PC-9 (cell line): ENCODE data around the gene DIRAS1. TPM values are rescaled to one million over a fixed set of nuclear protein-coding genes. Genes with fewer than 3 reads are reported as not detected.

Source experiments
- BruUV-seq: library from RNA; stranded (reverse); fragments of 400-500 nt; replicated peaks from 2 replicates; lab custom pipeline; 2021; lab: Mats Ljungman, UMichigan
- CTCF ChIA-PET: fragments of 300-600 bp; sonication (Branson Sonifier 250); formaldehyde crosslinking; loops from one replicate; lab custom pipeline; 2022; ENCODE audit warnings: antibody characterized with exemption; lab: Charles Lee
- POLR2A ChIA-PET: fragments of 300-600 bp; sonication (Branson Sonifier 250); formaldehyde crosslinking; loops from one replicate; lab custom pipeline; 2022; ENCODE audit warnings: antibody characterized with exemption; ENCODE audit not compliant: unreplicated experiment; lab: Charles Lee
- DNase-seq, 2 experiments: peaks; one replicate each; pipeline versions ENCODE4 v3.0.0 to v3.0.0-alpha.2; 2015 to 2022; ENCODE audit warnings: mixed read lengths in 1 of 2
- H2AFZ ChIP-seq: fragments of 200-600 bp; sonication (generic); 2 replicates; pipeline ENCODE4 v1.8.1; 2017; ENCODE audit warnings: antibody characterized with exemption
- H3F3A ChIP-seq: fragments of 200-600 bp; sonication (generic); 2 replicates; pipeline ENCODE4 v1.8.1; 2017; ENCODE audit warnings: antibody characterized with exemption, mild to moderate bottlenecking, low read depth; ENCODE audit not compliant: insufficient read depth
- H3K27ac ChIP-seq: fragments of 200-600 bp; sonication (generic); 2 replicates; pipeline ENCODE4 v1.6.1; 2016; ENCODE audit warnings: mixed run types
- H3K27me3 ChIP-seq: fragments of 200-600 bp; sonication (generic); 2 replicates; pipeline ENCODE4 v1.6.1; 2016; ENCODE audit warnings: low read depth, mixed run types; ENCODE audit not compliant: insufficient read depth
- H3K36me3 ChIP-seq: fragments of 200-600 bp; sonication (generic); 2 replicates; pipeline ENCODE4 v1.6.1; 2016; ENCODE audit warnings: low read depth, mixed run types
- H3K4me1 ChIP-seq: fragments of 200-600 bp; sonication (generic); replicated peaks from 2 replicates; pipeline ENCODE4 v1.6.1; 2016; ENCODE audit warnings: mixed run types; ENCODE audit not compliant: insufficient read depth
- H3K4me2 ChIP-seq: fragments of 200-600 bp; sonication (generic); 2 replicates; pipeline ENCODE4 v1.6.1; 2017; ENCODE audit warnings: mixed run types
- H3K4me3 ChIP-seq: fragments of 200-600 bp; sonication (generic); 2 replicates; pipeline ENCODE4 v1.6.1; 2016; ENCODE audit warnings: mixed run types
- H3K79me2 ChIP-seq: fragments of 200-600 bp; sonication (generic); 2 replicates; pipeline ENCODE4 v1.6.1; 2017; ENCODE audit warnings: low read depth, mixed run types
- H3K9me2 ChIP-seq: fragments of 200-600 bp; sonication (generic); 2 replicates; pipeline ENCODE4 v1.8.1; 2017; ENCODE audit warnings: mild to moderate bottlenecking; ENCODE audit not compliant: insufficient read depth
- H3K9me3 ChIP-seq: fragments of 200-600 bp; sonication (generic); 2 replicates; pipeline ENCODE4 v1.8.1; 2016; ENCODE audit warnings: low read depth; ENCODE audit not compliant: insufficient read depth
- H4K20me1 ChIP-seq: fragments of 200-600 bp; sonication (generic); 2 replicates; pipeline ENCODE4 v1.8.1; 2017; ENCODE audit not compliant: insufficient read depth
- EZH2 ChIP-seq: fragments of 200-600 bp; sonication (generic); IDR thresholded peaks from 2 replicates; pipeline ENCODE4 v1.8.0; 2017; ENCODE audit warnings: antibody characterized with exemption, low read depth
- intact Hi-C: fragments of 100-400 bp; cut with micrococcal nuclease; formaldehyde crosslinking; loops from one replicate; pipeline ENCODE4 v1.10.0; 2022; ENCODE audit not compliant: unreplicated experiment
- total RNA-seq: library from RNA; stranded (reverse); gene quantifications from 2 replicates; pipeline ENCODE4 v1.2.3, GENCODE V29; 2021
- TF ChIP-seq, protein P1 (sequence below): fragments of 200-600 bp; sonication (generic); conservative IDR thresholded peaks from 2 replicates; pipeline ENCODE4 v1.6.1; 2017; ENCODE audit warnings: mixed run types, antibody characterized with exemption, mild to moderate bottlenecking, moderate library complexity

The DIRAS1 gene
- total RNA-seq, 1 experiment from 2014 or later, result 0.57 TPM

DNA sequence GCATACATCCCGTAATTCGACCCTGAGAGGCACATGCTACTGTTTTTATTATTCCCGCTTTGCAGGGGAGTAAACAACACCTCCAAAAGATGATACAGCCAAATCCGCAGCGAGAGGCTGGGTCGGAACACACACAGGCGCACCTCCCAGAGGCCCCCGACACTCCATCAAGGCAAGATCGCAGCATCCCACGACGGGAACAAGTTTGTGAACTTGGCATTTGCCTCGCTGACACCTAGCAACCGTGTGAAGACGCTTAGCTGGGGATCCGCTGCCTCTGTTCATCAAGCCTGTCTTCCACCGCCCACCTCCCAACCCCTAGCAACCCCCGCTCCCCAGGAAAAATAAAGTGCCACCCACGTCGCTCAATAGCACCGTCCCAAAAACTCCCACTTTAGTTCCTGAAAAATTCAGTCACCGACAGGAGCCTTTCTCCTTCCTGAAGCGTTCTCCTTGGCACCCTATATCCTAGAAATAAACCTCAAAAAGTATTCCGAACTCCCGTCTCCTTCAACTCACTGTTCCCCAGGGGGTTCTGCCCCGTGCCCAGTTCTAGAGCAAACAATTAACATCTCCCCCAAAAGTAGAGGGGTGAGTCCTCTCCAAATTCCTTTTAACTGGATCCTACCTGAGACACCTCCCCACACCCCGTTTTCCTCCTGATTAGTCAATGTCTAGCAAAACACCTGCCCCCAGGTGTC, 20.4 kb downstream of the DIRAS1 start:
- BruUV-seq, result no TSS peak
- Histone ChIP-seq H3K9me2 (no peaks in the 10 kb centered on the region), H3K27ac (no peak overlapping the region), H3F3A (no peaks in the 10 kb centered on the region), H3K27me3 (0 out of 2 replicates have a peak, but pooled peaks cover 4% of the 10 kb centered on the region), H4K20me1 (no peaks in the 10 kb centered on the region), H3K4me2 (no peak overlapping the region), H3K4me1 (no peaks in the 10 kb centered on the region), H2AFZ (no peak overlapping the region), H3K4me3 (no peak overlapping the region), H3K79me2 (no peaks in the 10 kb centered on the region), H3K9me3 (no peaks in the 10 kb centered on the region), H3K36me3 (no peaks in the 10 kb centered on the region)
- TF ChIP-seq EZH2, result no peak
- TF ChIP-seq, protein P1, sequence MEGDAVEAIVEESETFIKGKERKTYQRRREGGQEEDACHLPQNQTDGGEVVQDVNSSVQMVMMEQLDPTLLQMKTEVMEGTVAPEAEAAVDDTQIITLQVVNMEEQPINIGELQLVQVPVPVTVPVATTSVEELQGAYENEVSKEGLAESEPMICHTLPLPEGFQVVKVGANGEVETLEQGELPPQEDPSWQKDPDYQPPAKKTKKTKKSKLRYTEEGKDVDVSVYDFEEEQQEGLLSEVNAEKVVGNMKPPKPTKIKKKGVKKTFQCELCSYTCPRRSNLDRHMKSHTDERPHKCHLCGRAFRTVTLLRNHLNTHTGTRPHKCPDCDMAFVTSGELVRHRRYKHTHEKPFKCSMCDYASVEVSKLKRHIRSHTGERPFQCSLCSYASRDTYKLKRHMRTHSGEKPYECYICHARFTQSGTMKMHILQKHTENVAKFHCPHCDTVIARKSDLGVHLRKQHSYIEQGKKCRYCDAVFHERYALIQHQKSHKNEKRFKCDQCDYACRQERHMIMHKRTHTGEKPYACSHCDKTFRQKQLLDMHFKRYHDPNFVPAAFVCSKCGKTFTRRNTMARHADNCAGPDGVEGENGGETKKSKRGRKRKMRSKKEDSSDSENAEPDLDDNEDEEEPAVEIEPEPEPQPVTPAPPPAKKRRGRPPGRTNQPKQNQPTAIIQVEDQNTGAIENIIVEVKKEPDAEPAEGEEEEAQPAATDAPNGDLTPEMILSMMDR, result no peak
- ChIA-PET CTCF (interaction anchor here (0.7 kb wide), 1 partner anchor 29 kb away, joined by 23 read pairs; no protein-coding TSS in a partner anchor), POLR2A (interaction anchor here (0.6 kb wide), 1 partner anchor 140 kb away, joined by 19 read pairs; no protein-coding TSS in a partner anchor)
- intact Hi-C loops, result no loop called here
- DNase-seq, result no peak

DNA sequence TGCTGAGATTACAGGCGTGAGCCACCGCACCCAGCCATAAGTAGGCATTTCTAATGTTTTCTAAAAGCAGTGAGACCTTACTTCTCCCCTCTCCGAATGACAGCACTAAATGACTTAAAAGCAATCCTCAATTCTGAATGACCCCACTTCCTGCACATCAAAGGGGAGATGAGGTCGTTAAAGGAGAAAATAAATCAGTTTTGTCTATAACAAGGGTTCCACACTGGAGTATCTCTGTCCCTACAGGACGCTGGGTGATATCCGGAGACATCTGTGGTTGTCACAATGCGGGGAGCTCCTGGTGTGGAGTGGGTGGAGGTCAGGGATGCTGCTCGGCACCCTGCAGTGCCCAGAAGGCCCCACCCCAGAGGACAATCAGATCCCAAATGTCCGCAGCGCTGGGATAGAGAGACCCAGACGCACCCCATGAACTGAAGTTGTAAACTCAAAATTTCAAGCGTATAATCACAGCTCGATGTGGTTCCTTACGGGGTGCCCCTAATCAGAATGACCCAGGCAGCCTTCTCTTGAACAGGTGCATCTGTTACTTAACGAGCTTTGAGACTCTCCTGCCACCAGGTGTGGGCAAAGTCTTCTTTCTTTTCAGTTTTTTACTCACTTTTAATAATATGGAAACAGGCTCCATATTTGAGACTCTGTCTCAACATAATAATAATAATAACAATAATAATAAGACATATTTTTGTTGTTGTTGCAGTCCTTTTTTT, 21.6 kb downstream of the DIRAS1 start:
- H3F3A ChIP-seq, result no peaks in the 10 kb centered on the region
- H3K4me3 ChIP-seq, result no peak overlapping the region
- TF ChIP-seq, protein P1, result no peak
- TF ChIP-seq EZH2, result no peak
- H3K27me3 ChIP-seq, result peaks cover 5% of the 10 kb centered on the region
- no TSS peak for BruUV-seq
- ChIA-PET CTCF (no interaction called here), POLR2A (no interaction called here)
- H3K4me2 ChIP-seq, result no peak overlapping the region
- no peaks in the 10 kb centered on the region for H3K9me2 ChIP-seq
- no peak overlapping the region for H3K27ac ChIP-seq
- H3K9me3 ChIP-seq, result no peaks in the 10 kb centered on the region
- intact Hi-C loops, result no loop called here
- DNase-seq, result no peak
- no peaks in the 10 kb centered on the region for H3K79me2 ChIP-seq
- no peaks in the 10 kb centered on the region for H3K4me1 ChIP-seq
- H2AFZ ChIP-seq, result no peak overlapping the region
- H3K36me3 ChIP-seq, result no peaks in the 10 kb centered on the region
- H4K20me1 ChIP-seq, result no peaks in the 10 kb centered on the region

DNA sequence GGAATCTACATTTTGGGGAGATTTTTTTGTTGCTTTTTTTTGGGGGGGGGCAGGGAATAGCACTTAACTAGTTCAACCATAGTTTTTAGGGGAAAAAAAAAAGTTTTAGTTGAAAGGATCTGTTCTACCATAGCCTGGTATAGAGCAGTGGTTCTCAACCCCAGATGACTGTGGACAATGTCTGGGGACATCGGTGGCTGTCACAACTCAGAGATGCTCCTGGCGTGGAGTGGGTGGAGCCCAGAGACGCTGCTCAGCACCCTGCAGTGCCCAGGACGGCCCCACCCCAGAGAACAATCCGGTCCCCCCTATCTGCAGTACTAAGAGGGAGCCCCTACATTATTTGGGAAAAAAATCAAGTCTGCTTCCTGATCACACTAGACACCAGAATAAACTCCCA, 27.0 kb downstream of the DIRAS1 start:
- H3K36me3 ChIP-seq, result no peaks in the 10 kb centered on the region
- CTCF ChIA-PET, result no interaction called here
- H3K4me3 ChIP-seq, result no peak overlapping the region
- TF ChIP-seq, protein P1, result no peak
- TF ChIP-seq EZH2, result no peak
- no peaks in the 10 kb centered on the region for H3K9me3 ChIP-seq
- no TSS peak for BruUV-seq
- intact Hi-C loops, result no loop called here
- no peaks in the 10 kb centered on the region for H3K4me1 ChIP-seq
- no peaks in the 10 kb centered on the region for H3K9me2 ChIP-seq
- no peak overlapping the region for H3K4me2 ChIP-seq
- POLR2A ChIA-PET, result no interaction called here
- H4K20me1 ChIP-seq, result no peaks in the 10 kb centered on the region
- H2AFZ ChIP-seq, result no peak overlapping the region
- H3K27me3 ChIP-seq, result peaks cover 20% of the 10 kb centered on the region
- no peaks in the 10 kb centered on the region for H3K79me2 ChIP-seq
- H3K27ac ChIP-seq, result no peak overlapping the region
- H3F3A ChIP-seq, result no peaks in the 10 kb centered on the region
- no peak for DNase-seq
